ENCODE results near the gene GALR2.
"Not testable (repeated sequence)": the region's sequence is repeated elsewhere in the genome, so short reads cannot be mapped to it uniquely, and the experiment has no call there.

- TF ChIP-seq YY1 (IDR thresholded peaks at IDR 0.05; ENCODE audit: insufficient read depth, insufficient read length); SUZ12 (IDR thresholded peaks at IDR 0.05; ENCODE audit: extremely low read depth, insufficient read depth, insufficient read length): not testable (repeated sequence)
Observed at GRCh38 chr17:76044475-76045007, 30.0 kb upstream of the GALR2 start.

Data from NT2/D1 (cell line).